Esophagus muscularis mucosa (tissue), 4 donors: ENCODE results near the gene MYRF.

ENCODE experiments used
- EP300 ChIP-seq: sonication (generic); formaldehyde crosslinking; IDR thresholded peaks from one replicate; pipeline ENCODE4 v1.6.1; 2017; ENCODE audit warnings: antibody characterized with exemption
- POLR2A ChIP-seq: fragments of 450-650 bp; IDR thresholded peaks from one replicate; pipeline ENCODE4 v1.6.1; 2017; ENCODE audit warnings: antibody characterized with exemption, moderate library complexity, mild to moderate bottlenecking, low read depth
- TF ChIP-seq, protein P1 (sequence below), 3 experiments: fragments of 200-600 bp in 2 of 3; fragments of 450-650 bp in 1 of 3; sonication (generic) in 2 of 3; IDR thresholded peaks; one replicate each; pipeline ENCODE4 v1.5.1; 2017 to 2019; ENCODE audit warnings: antibody characterized with exemption in 3 of 3, mild to moderate bottlenecking in 2 of 3, moderate library complexity in 1 of 3

DNA sequence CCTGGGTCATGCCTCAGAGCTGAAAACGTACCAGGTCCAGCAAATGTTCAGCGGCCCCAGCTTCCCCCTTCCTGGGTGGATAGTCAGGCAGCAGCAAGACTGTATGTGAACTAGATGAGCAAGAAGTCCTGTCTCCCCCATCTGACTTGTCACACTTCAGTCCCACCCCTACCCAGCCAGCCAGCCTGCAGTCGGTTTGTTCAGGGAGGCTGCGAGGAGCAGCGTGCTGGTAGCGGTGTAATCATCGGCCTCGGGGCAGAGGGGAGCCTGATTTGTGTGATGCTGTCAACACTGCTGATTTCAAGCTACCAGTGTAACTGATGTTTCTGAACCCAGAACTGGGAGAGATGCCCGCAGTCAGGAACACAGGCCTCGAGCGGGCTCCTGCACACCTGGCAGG lies 30.4 kb downstream of the MYRF start:
- TF ChIP-seq POLR2A (no peak), EP300 (no peak)
- TF ChIP-seq, protein P1, sequence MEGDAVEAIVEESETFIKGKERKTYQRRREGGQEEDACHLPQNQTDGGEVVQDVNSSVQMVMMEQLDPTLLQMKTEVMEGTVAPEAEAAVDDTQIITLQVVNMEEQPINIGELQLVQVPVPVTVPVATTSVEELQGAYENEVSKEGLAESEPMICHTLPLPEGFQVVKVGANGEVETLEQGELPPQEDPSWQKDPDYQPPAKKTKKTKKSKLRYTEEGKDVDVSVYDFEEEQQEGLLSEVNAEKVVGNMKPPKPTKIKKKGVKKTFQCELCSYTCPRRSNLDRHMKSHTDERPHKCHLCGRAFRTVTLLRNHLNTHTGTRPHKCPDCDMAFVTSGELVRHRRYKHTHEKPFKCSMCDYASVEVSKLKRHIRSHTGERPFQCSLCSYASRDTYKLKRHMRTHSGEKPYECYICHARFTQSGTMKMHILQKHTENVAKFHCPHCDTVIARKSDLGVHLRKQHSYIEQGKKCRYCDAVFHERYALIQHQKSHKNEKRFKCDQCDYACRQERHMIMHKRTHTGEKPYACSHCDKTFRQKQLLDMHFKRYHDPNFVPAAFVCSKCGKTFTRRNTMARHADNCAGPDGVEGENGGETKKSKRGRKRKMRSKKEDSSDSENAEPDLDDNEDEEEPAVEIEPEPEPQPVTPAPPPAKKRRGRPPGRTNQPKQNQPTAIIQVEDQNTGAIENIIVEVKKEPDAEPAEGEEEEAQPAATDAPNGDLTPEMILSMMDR (IDR thresholded peaks at IDR 0.05), result no peak
